Hindlimb muscle (tissue), 1 donor: ENCODE data around the gene TMEM127. TPM values are rescaled to one million over a fixed set of nuclear protein-coding genes. Genes with fewer than 3 reads are reported as not detected.
A peak's percentile ranks its signal among the peaks of the same experiment; 100 is the strongest.
"Not testable (repeated sequence)": the region's sequence is repeated elsewhere in the genome, so short reads cannot be mapped to it uniquely, and the experiment has no call there.

Experiments used
- DNase-seq: peaks from one replicate; pipeline ENCODE4 v3.0.0-alpha.2; 2013
- polyA plus RNA-seq: library from polyadenylated mRNA; unstranded; fragments of 120-200 nt; gene quantifications from one replicate; pipeline ENCODE4 v1.2.1, GENCODE V29; 2013; ENCODE audit not compliant: insufficient read length

TMEM127 gene
- polyA plus RNA-seq, 1 donor = 31.1 TPM

- DNase-seq = no peak
These were observed 25.3 kb downstream of the TMEM127 start for GRCh38 chr2:96240341-96241038.

GRCh38 chr2:96239745-96240264, 26.0 kb downstream of the TMEM127 start:
- DNase-seq = no peak

- no peak for DNase-seq
These were observed 26.7 kb downstream of the TMEM127 start for GRCh38 chr2:96239091-96239490.

- no peak for DNase-seq
These were observed 27.5 kb downstream of the TMEM127 start for GRCh38 chr2:96238266-96238665.

GRCh38 chr2:96236882-96237281, 28.9 kb downstream of the TMEM127 start:
- DNase-seq = no peak

- DNase-seq = no peak
These were observed 31.9 kb downstream of the TMEM127 start for GRCh38 chr2:96233880-96234316.

- DNase-seq = no peak
These were observed 32.4 kb downstream of the TMEM127 start for GRCh38 chr2:96233436-96233835.

- no peak for DNase-seq
These were observed 34.5 kb downstream of the TMEM127 start for GRCh38 chr2:96231316-96231715.

GRCh38 chr2:96225016-96225533, 40.7 kb downstream of the TMEM127 start:
- no peak for DNase-seq

- not testable (repeated sequence) for DNase-seq
These were observed 44.7 kb downstream of the TMEM127 start for GRCh38 chr2:96221106-96221505.

GRCh38 chr2:96219959-96220358, 45.8 kb downstream of the TMEM127 start:
- not testable (repeated sequence) for DNase-seq

- DNase-seq = no peak
These were observed 47.2 kb downstream of the TMEM127 start for GRCh38 chr2:96218508-96219131.

GRCh38 chr2:96214554-96214953, 51.2 kb downstream of the TMEM127 start:
- DNase-seq = no peak

- DNase-seq = no peak
These were observed 52.4 kb downstream of the TMEM127 start for GRCh38 chr2:96213379-96213778.

- DNase-seq = no peak
These were observed 53.5 kb downstream of the TMEM127 start for GRCh38 chr2:96212339-96212738.

GRCh38 chr2:96209729-96210085, 56.1 kb downstream of the TMEM127 start:
- DNase-seq = no peak

- no peak for DNase-seq
These were observed 56.6 kb downstream of the TMEM127 start for GRCh38 chr2:96209011-96209728.

GRCh38 chr2:96208143-96209010, 57.4 kb downstream of the TMEM127 start, which contains the start of gene STARD7:
Gene STARD7 (minus strand): TSS chr2:96208827. CDS start chr2:96208434, 393 bp downstream.
- peak; percentile 98 for DNase-seq

GRCh38 chr2:96207774-96208142, 58.0 kb downstream of the TMEM127 start:
- DNase-seq = no peak

GRCh38 chr2:96207073-96207773, 58.6 kb downstream of the TMEM127 start:
- no peak for DNase-seq

GRCh38 chr2:96205888-96206287, 59.9 kb downstream of the TMEM127 start:
- DNase-seq = no peak
